ENCODE data around the gene GNB4. TPM values are rescaled to one million over a fixed set of nuclear protein-coding genes. Genes with fewer than 3 reads are reported as not detected.

GNB4 gene
- total RNA-seq, 2 donors from 2014 or later, result 11.9 to 13.8 TPM

GRCh38 chr3:179488213-179488612 is 36.9 kb upstream of the GNB4 start:
- peaks cover 23% of the 10 kb centered on the region for H3K9me3 Mint-ChIP-seq
- no peaks in the 10 kb centered on the region for H3K4me1 Mint-ChIP-seq
- Histone ChIP-seq H3K4me3 (ENCODE audit: low read length) (no peak overlapping the region), H3K4me1 (ENCODE audit: control insufficient read depth, insufficient read depth, low read length) (no peaks in the 10 kb centered on the region), H3K9me3 (ENCODE audit: control insufficient read depth, low read length) (peaks cover 28% of the 10 kb centered on the region), H3K27me3 (ENCODE audit: control insufficient read depth, insufficient read depth, low read length, poor library complexity, severe bottlenecking) (no peaks in the 10 kb centered on the region), H3K36me3 (ENCODE audit: control insufficient read depth, insufficient read depth, low read length) (no peaks in the 10 kb centered on the region), H3K27ac (ENCODE audit: low read depth, low read length) (no peak overlapping the region), H3K9ac (ENCODE audit: extremely low read depth, low read length, poor library complexity, severe bottlenecking) (no peak overlapping the region)
- no peak overlapping the region for H3K27ac Mint-ChIP-seq
- no peak overlapping the region for H3K4me3 Mint-ChIP-seq
- no peak for TF ChIP-seq CTCF (conservative IDR thresholded peaks at IDR 0.05)
- DNase-seq, result no peak
- no peaks in the 10 kb centered on the region for H3K36me3 Mint-ChIP-seq (ENCODE audit: low read depth)
- H3K27me3 Mint-ChIP-seq (ENCODE audit: insufficient read depth), result peaks cover 48% of the 10 kb centered on the region

GRCh38 chr3:179486806-179487205 is 35.5 kb upstream of the GNB4 start:
- peaks cover 34% of the 10 kb centered on the region for H3K27me3 Mint-ChIP-seq (ENCODE audit: insufficient read depth)
- no peak for DNase-seq
- peaks cover 17% of the 10 kb centered on the region for H3K9me3 ChIP-seq (ENCODE audit: control insufficient read depth, low read length)
- H3K36me3 ChIP-seq (ENCODE audit: control insufficient read depth, insufficient read depth, low read length), result no peaks in the 10 kb centered on the region
- H3K27ac Mint-ChIP-seq, result no peak overlapping the region
- H3K4me3 Mint-ChIP-seq, result no peak overlapping the region
- H3K27ac ChIP-seq (ENCODE audit: low read depth, low read length), result no peak overlapping the region
- H3K36me3 Mint-ChIP-seq (ENCODE audit: low read depth), result no peaks in the 10 kb centered on the region
- H3K4me1 ChIP-seq (ENCODE audit: control insufficient read depth, insufficient read depth, low read length), result no peaks in the 10 kb centered on the region
- no peaks in the 10 kb centered on the region for H3K4me1 Mint-ChIP-seq
- H3K4me3 ChIP-seq (ENCODE audit: low read length), result no peak overlapping the region
- no peaks in the 10 kb centered on the region for H3K27me3 ChIP-seq (ENCODE audit: control insufficient read depth, insufficient read depth, low read length, poor library complexity, severe bottlenecking)
- no peak for TF ChIP-seq CTCF (conservative IDR thresholded peaks at IDR 0.05)
- WGBS, 2 experiments (ENCODE audit: insufficient coverage in 1 of 2, insufficient read length in 1 of 2), result 75 to 93% methylated on average over 2 to 3 of the region's 3 CpGs
- peaks cover 9% of the 10 kb centered on the region for H3K9me3 Mint-ChIP-seq
- no peak overlapping the region for H3K9ac ChIP-seq (ENCODE audit: extremely low read depth, low read length, poor library complexity, severe bottlenecking)

GRCh38 chr3:179482857-179483256 is 31.6 kb upstream of the GNB4 start:
- Histone ChIP-seq H3K36me3 (ENCODE audit: control insufficient read depth, insufficient read depth, low read length) (no peaks in the 10 kb centered on the region), H3K27ac (ENCODE audit: low read depth, low read length) (no peak overlapping the region), H3K9me3 (ENCODE audit: control insufficient read depth, low read length) (peaks cover 19% of the 10 kb centered on the region), H3K27me3 (ENCODE audit: control insufficient read depth, insufficient read depth, low read length, poor library complexity, severe bottlenecking) (no peaks in the 10 kb centered on the region), H3K9ac (ENCODE audit: extremely low read depth, low read length, poor library complexity, severe bottlenecking) (no peak overlapping the region), H3K4me3 (ENCODE audit: low read length) (no peak overlapping the region), H3K4me1 (ENCODE audit: control insufficient read depth, insufficient read depth, low read length) (no peaks in the 10 kb centered on the region)
- Mint-ChIP-seq H3K27me3 (ENCODE audit: insufficient read depth) (peaks cover 27% of the 10 kb centered on the region), H3K4me3 (no peak overlapping the region), H3K9me3 (peaks cover 10% of the 10 kb centered on the region), H3K36me3 (ENCODE audit: low read depth) (no peaks in the 10 kb centered on the region), H3K27ac (no peak overlapping the region), H3K4me1 (no peaks in the 10 kb centered on the region)
- WGBS, 2 experiments (ENCODE audit: insufficient coverage in 1 of 2, insufficient read length in 1 of 2), result 87 to 96% methylated on average over 3 of the region's 3 CpGs
- TF ChIP-seq CTCF (conservative IDR thresholded peaks at IDR 0.05), result no peak
- DNase-seq, result no peak
